HL-60 (cell line): ENCODE measurements around the gene PAK5.

Experiments
- CTCF ChIP-seq: IDR thresholded peaks from one replicate; pipeline ENCODE4 v1.5.1; 2011; ENCODE audit warnings: low read length, control low read depth, inconsistent platforms; ENCODE audit not compliant: insufficient read depth
- POLR2AphosphoS5 ChIP-seq: IDR thresholded peaks from 2 replicates; pipeline ENCODE4 v1.6.1; 2012; ENCODE audit warnings: low read depth
- REST ChIP-seq: IDR thresholded peaks from 2 replicates; pipeline ENCODE4 v1.6.1; 2012; ENCODE audit warnings: low read depth; ENCODE audit not compliant: insufficient replicate concordance

GRCh38 chr20:9705722-9706476 lies 133.0 kb downstream of the PAK5 start:
- TF ChIP-seq CTCF (no peak), POLR2AphosphoS5 (no peak), REST (no peak)
